Measurements from ENCODE around the gene POLR2J.
"Not testable (repeated sequence)": the region's sequence is repeated elsewhere in the genome, so short reads cannot be mapped to it uniquely, and the experiment has no call there.

POLR2J gene

DNA sequence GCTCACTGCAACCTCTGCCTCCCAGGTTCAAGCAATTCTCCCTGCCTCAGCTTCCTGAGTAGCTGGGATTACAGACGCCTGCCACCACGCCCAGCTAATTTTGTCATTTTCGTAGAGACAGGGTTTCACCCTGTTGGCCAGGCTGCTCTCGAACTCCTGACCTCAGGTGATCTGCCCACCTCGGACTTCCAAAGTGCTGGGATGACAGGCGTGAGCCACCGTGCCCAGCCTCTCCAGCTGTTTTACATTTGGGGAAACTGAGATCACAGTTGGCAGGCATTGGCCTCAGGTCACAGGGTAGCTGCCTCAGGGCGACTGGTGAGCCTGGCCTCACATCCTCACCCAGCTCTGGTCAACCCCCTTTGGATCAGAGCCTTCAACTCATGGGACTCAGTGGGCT, 31.9 kb upstream of the POLR2J start:
- not testable (repeated sequence) for H3K9ac ChIP-seq (ENCODE audit: low read length); H3K27me3 ChIP-seq (ENCODE audit: control insufficient read depth, insufficient read depth, low read length); H3K27ac ChIP-seq (ENCODE audit: low read depth, low read length); H3K4me1 ChIP-seq (ENCODE audit: control insufficient read depth, insufficient read depth, low read length); H3K36me3 ChIP-seq (ENCODE audit: control insufficient read depth, insufficient read depth, low read length); H3K4me3 ChIP-seq (ENCODE audit: low read length)

DNA sequence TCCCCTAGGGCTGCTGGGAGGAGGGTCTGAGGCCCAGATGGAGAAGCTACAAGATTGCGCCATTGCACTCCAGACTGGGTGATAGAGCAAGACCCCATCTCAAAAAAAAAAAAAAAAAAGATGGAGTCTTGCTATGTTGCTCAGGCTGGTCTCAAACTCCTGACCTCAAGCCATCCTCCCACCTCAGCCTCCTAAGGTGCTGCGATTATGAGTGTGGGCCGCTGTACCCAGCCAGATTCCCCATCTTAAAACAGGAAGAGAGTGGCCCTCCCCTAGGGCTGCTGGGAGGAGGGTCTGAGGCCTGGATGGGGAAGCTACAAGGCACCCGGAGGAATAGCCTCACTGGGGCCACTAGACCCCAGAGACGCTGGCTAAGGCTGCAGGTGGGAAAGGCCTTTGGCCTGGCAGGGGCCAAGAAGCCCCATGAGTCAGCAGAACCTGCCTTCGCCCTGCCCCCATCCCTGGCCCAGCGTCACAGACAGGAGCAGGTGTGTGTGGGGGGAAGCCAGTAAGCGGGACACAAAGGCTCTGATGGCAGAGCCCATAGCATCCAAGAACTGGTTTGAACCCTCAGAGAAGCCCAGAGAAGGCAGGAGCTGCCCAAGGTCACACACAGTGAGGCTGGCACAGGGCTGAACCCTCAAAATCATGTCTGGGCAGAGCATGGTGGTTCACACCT, 28.8 kb upstream of the POLR2J start:
- not testable (repeated sequence) for H3K36me3 ChIP-seq (ENCODE audit: control insufficient read depth, insufficient read depth, low read length); H3K4me1 ChIP-seq (ENCODE audit: control insufficient read depth, insufficient read depth, low read length); H3K9ac ChIP-seq (ENCODE audit: low read length); H3K27ac ChIP-seq (ENCODE audit: low read depth, low read length); H3K27me3 ChIP-seq (ENCODE audit: control insufficient read depth, insufficient read depth, low read length); H3K4me3 ChIP-seq (ENCODE audit: low read length)

DNA sequence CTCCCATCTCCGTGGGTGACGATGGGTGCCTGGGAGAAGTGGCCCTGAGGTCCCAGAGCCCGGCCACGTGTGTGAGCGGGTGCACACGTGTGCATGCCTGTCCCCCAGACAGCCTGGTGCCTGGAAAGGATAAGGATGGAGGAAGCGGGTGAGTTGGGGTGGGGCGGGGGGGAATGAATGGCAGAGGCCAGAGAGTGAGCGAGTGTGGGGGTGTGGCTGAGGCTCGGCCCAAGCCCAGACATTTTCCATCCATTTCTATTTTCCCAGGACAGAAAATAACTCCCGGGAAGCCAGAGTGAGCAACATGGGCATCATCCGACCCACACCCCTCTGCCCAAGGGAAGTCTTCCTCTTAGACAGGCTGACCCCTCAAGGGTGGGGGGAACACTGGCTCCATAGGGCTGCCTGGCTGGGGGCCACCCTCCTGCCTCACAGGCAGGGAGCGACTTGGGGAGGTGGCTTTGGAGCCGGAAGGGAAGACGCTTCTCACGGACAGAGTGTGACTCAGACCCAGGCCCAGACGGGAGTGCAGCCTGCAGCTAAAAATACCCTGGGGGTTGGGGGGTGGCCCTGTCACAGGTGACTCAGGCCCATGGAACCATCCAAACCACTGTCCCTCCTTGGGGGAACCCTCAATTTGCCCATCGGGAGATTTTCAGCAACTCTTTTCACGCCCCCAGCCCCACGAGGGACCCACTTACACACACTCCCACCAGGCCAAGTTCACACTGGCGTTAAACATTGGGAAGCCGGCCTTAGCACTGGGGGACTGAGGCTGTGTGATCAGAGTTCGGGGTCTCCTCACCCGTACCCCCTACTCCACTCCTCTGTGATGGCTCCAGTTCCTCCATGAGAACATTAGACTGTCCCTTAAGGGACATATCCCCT, 26.8 kb upstream of the POLR2J start:
- H3K27me3 ChIP-seq (ENCODE audit: control insufficient read depth, insufficient read depth, low read length); H3K4me1 ChIP-seq (ENCODE audit: control insufficient read depth, insufficient read depth, low read length); H3K36me3 ChIP-seq (ENCODE audit: control insufficient read depth, insufficient read depth, low read length); H3K9ac ChIP-seq (ENCODE audit: low read length); H3K4me3 ChIP-seq (ENCODE audit: low read length); H3K27ac ChIP-seq (ENCODE audit: low read depth, low read length): not testable (repeated sequence)

GRCh38 chr7:102503141-102503540, 24.4 kb upstream of the POLR2J start:
- H3K9ac ChIP-seq (ENCODE audit: low read length); H3K4me3 ChIP-seq (ENCODE audit: low read length); H3K27me3 ChIP-seq (ENCODE audit: control insufficient read depth, insufficient read depth, low read length); H3K4me1 ChIP-seq (ENCODE audit: control insufficient read depth, insufficient read depth, low read length); H3K36me3 ChIP-seq (ENCODE audit: control insufficient read depth, insufficient read depth, low read length); H3K27ac ChIP-seq (ENCODE audit: low read depth, low read length): not testable (repeated sequence)

DNA sequence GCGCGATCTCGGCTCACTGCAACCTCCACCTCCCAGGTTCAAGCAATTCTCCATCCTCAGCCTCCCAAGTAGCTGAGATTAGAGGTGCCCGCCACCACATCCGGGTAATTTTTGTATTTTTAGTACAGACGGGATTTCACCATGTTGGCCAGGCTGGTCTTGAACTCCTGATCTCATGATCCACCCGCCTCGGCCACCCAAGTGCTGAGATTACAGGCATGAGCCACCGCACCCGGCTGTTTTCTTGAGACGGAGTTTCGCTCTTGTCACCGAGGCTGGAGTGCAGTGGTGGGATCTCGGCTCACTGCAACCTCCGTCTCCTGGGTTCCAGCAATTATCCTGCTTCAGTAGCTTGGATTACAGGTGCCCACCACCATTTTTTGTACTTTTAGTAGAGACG, 19.6 kb upstream of the POLR2J start:
- H3K27me3 ChIP-seq (ENCODE audit: control insufficient read depth, insufficient read depth, low read length), result not testable (repeated sequence)

GRCh38 chr7:102497308-102497707, 18.6 kb upstream of the POLR2J start:
- H3K36me3 ChIP-seq (ENCODE audit: control insufficient read depth, insufficient read depth, low read length); H3K27me3 ChIP-seq (ENCODE audit: control insufficient read depth, insufficient read depth, low read length); H3K27ac ChIP-seq (ENCODE audit: low read depth, low read length); H3K9ac ChIP-seq (ENCODE audit: low read length); H3K4me1 ChIP-seq (ENCODE audit: control insufficient read depth, insufficient read depth, low read length); H3K4me3 ChIP-seq (ENCODE audit: low read length): not testable (repeated sequence)

More for the DNA sequence above, 19.6 kb upstream of the POLR2J start:
- H3K27ac ChIP-seq (ENCODE audit: low read depth, low read length); H3K4me1 ChIP-seq (ENCODE audit: control insufficient read depth, insufficient read depth, low read length); H3K4me3 ChIP-seq (ENCODE audit: low read length); H3K36me3 ChIP-seq (ENCODE audit: control insufficient read depth, insufficient read depth, low read length); H3K9ac ChIP-seq (ENCODE audit: low read length): not testable (repeated sequence)

- not testable (repeated sequence) for H3K9ac ChIP-seq (ENCODE audit: low read length); H3K27me3 ChIP-seq (ENCODE audit: control insufficient read depth, insufficient read depth, low read length); H3K4me1 ChIP-seq (ENCODE audit: control insufficient read depth, insufficient read depth, low read length); H3K27ac ChIP-seq (ENCODE audit: low read depth, low read length); H3K4me3 ChIP-seq (ENCODE audit: low read length); H3K36me3 ChIP-seq (ENCODE audit: control insufficient read depth, insufficient read depth, low read length)
Observed at GRCh38 chr7:102496861-102497260, 18.1 kb upstream of the POLR2J start.

DNA sequence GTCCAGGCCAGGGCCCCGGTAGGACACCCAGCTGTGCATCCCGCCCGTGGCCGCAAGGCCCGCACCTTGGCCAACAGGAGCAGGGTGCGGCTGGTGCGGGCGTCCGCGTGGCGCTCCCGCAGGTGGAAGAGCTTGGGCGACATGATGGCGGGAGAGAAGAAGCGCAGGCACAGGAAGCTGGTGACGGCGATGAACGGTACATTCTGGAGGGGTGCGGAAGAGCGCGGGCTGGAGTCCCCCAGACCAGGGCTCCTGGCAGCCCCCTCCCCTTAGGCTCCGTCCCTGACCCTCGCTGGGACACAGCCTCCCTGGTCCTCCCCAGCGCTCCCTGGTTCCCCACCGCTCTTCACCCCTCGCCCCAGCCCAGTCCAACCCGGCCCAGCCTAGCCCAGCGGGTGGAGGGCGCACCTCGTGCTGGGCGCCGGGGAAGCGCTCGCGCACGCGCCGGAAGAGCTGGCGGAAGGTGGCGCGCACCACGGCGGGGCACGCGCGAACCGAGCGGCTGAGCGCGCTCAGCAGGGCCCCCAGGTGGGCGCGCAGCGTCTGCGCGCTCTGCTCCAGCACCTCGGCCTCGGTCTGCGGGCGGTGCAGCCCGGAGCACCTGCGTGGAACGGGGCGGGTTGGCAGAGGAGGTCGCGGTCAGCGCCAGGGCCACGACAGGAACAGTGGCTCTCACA, 15.9 kb upstream of the POLR2J start:
- H3K4me3 ChIP-seq (ENCODE audit: low read length); H3K36me3 ChIP-seq (ENCODE audit: control insufficient read depth, insufficient read depth, low read length); H3K27me3 ChIP-seq (ENCODE audit: control insufficient read depth, insufficient read depth, low read length); H3K27ac ChIP-seq (ENCODE audit: low read depth, low read length); H3K4me1 ChIP-seq (ENCODE audit: control insufficient read depth, insufficient read depth, low read length); H3K9ac ChIP-seq (ENCODE audit: low read length): not testable (repeated sequence)

- not testable (repeated sequence) for H3K27ac ChIP-seq (ENCODE audit: low read depth, low read length); H3K27me3 ChIP-seq (ENCODE audit: control insufficient read depth, insufficient read depth, low read length); H3K9ac ChIP-seq (ENCODE audit: low read length); H3K4me3 ChIP-seq (ENCODE audit: low read length); H3K36me3 ChIP-seq (ENCODE audit: control insufficient read depth, insufficient read depth, low read length); H3K4me1 ChIP-seq (ENCODE audit: control insufficient read depth, insufficient read depth, low read length)
Observed at GRCh38 chr7:102494026-102494425, 15.3 kb upstream of the POLR2J start.

DNA sequence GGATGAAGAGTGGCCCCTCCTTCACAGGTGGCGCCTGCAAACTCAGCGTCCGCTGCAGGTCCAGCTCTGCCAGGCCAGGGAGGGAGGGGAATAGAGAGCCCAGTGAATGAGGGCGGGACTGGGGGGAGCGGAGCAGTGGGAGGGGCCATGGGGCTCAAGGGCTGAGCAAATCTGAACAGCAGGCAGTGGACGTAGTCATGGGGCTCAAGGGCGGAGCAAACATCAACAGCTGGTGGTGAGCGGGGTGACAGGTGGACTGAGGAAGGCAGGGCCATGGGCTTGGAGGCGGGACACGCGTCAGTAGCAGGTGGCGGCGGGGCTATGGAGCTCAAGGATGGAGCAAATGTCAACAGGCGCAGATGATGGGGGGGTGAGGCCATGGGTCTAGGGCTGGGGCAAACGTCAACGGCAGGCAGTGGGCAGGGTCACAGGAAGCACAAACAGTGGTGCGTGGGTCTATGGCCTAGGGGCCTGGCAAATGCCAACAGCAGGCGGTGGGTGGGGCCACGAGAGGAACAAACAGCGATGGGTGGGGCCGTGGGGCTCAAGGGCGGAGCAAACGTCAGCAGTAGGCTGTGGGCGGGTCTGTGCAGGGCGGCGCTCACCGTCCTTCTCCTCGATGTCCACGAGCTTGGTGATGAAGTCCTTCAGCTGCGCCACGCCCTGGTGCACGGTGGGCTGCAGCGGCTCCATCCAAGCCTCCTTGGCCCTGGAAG, 14.7 kb upstream of the POLR2J start:
- not testable (repeated sequence) for H3K4me3 ChIP-seq (ENCODE audit: low read length); H3K36me3 ChIP-seq (ENCODE audit: control insufficient read depth, insufficient read depth, low read length); H3K27ac ChIP-seq (ENCODE audit: low read depth, low read length); H3K9ac ChIP-seq (ENCODE audit: low read length); H3K4me1 ChIP-seq (ENCODE audit: control insufficient read depth, insufficient read depth, low read length); H3K27me3 ChIP-seq (ENCODE audit: control insufficient read depth, insufficient read depth, low read length)

GRCh38 chr7:102490529-102491075, 11.9 kb upstream of the POLR2J start:
- H3K9ac ChIP-seq (ENCODE audit: low read length); H3K36me3 ChIP-seq (ENCODE audit: control insufficient read depth, insufficient read depth, low read length); H3K27ac ChIP-seq (ENCODE audit: low read depth, low read length); H3K4me3 ChIP-seq (ENCODE audit: low read length); H3K4me1 ChIP-seq (ENCODE audit: control insufficient read depth, insufficient read depth, low read length); H3K27me3 ChIP-seq (ENCODE audit: control insufficient read depth, insufficient read depth, low read length): not testable (repeated sequence)

- H3K27ac ChIP-seq (ENCODE audit: low read depth, low read length); H3K4me3 ChIP-seq (ENCODE audit: low read length): not testable (repeated sequence)
Observed at GRCh38 chr7:102484317-102484716, 5.6 kb upstream of the POLR2J start.

More at GRCh38 chr7:102484317-102484716, 5.6 kb upstream of the POLR2J start:
- H3K27me3 ChIP-seq (ENCODE audit: control insufficient read depth, insufficient read depth, low read length); H3K36me3 ChIP-seq (ENCODE audit: control insufficient read depth, insufficient read depth, low read length); H3K9ac ChIP-seq (ENCODE audit: low read length); H3K4me1 ChIP-seq (ENCODE audit: control insufficient read depth, insufficient read depth, low read length): not testable (repeated sequence)

All from rectal smooth muscle tissue (tissue), 1 donor.